GM21390 (cell line): Measurements from ENCODE around the gene UBE2L6.
"Not testable (repeated sequence)": the region's sequence is repeated elsewhere in the genome, so short reads cannot be mapped to it uniquely, and the experiment has no call there.

Source experiments
- ATAC-seq: cut with Tn5 transposase; IDR thresholded peaks from one replicate; pipeline ENCODE4 v1.9.1; 2021; ENCODE audit not compliant: unreplicated experiment

UBE2L6 gene

GRCh38 chr11:57566905-57567514 is 462 bp downstream of the UBE2L6 start:
- ATAC-seq: peak; percentile 4

- ATAC-seq: peak; percentile 64
Measured at GRCh38 chr11:57566005-57566904, 1.2 kb downstream of the UBE2L6 start.

- ATAC-seq: no peak
Measured at GRCh38 chr11:57562596-57562995, 4.9 kb downstream of the UBE2L6 start.

GRCh38 chr11:57560146-57560545 is 7.3 kb downstream of the UBE2L6 start:
- ATAC-seq: no peak

GRCh38 chr11:57556041-57556440 is 11.4 kb downstream of the UBE2L6 start:
- ATAC-seq: no peak

GRCh38 chr11:57555393-57555792 is 12.1 kb downstream of the UBE2L6 start:
- no peak for ATAC-seq

- no peak for ATAC-seq
Measured at GRCh38 chr11:57552479-57552878, 15.0 kb downstream of the UBE2L6 start.

GRCh38 chr11:57551941-57552340 is 15.5 kb downstream of the UBE2L6 start:
- no peak for ATAC-seq

GRCh38 chr11:57549983-57550382 is 17.5 kb downstream of the UBE2L6 start:
- no peak for ATAC-seq

- peak; percentile 85 for ATAC-seq
Measured at GRCh38 chr11:57547854-57548377, 19.6 kb downstream of the UBE2L6 start.

- no peak for ATAC-seq
Measured at GRCh38 chr11:57546869-57547475, 20.5 kb downstream of the UBE2L6 start.

- no peak for ATAC-seq
Measured at GRCh38 chr11:57546451-57546850, 21.0 kb downstream of the UBE2L6 start.

GRCh38 chr11:57545883-57546282 is 21.6 kb downstream of the UBE2L6 start:
- no peak for ATAC-seq

- no peak for ATAC-seq
Measured at GRCh38 chr11:57544566-57544965, 22.9 kb downstream of the UBE2L6 start.

GRCh38 chr11:57543593-57543992 is 23.9 kb downstream of the UBE2L6 start:
- ATAC-seq: no peak

- no peak for ATAC-seq
Measured at GRCh38 chr11:57542582-57542981, 24.9 kb downstream of the UBE2L6 start.

- no peak for ATAC-seq
Measured at GRCh38 chr11:57541169-57541568, 26.3 kb downstream of the UBE2L6 start.

- no peak for ATAC-seq
Measured at GRCh38 chr11:57539342-57539741, 28.1 kb downstream of the UBE2L6 start.

GRCh38 chr11:57536947-57537619 is 30.4 kb downstream of the UBE2L6 start, which contains the start of gene SMTNL1:
Gene SMTNL1, plus strand, starts transcription at chr11:57537595. Its CDS starts 5,048 bp downstream, at chr11:57542643.
- ATAC-seq: no peak

GRCh38 chr11:57534449-57534848 is 33.0 kb downstream of the UBE2L6 start:
- ATAC-seq: not testable (repeated sequence)
